Ishikawa (cell line): ENCODE results near the gene VGLL3.

Experiments
- CEBPB ChIP-seq: IDR thresholded peaks from 2 replicates; pipeline ENCODE4 v1.6.1; 2012
- CREB1 ChIP-seq: IDR thresholded peaks from 2 replicates; pipeline ENCODE4 v1.6.1; 2012; ENCODE audit warnings: low read depth
- MAX ChIP-seq: IDR thresholded peaks from 2 replicates; pipeline ENCODE4 v1.6.1; 2012
- RAD21 ChIP-seq: IDR thresholded peaks from 2 replicates; pipeline ENCODE4 v1.6.1; 2012; ENCODE audit warnings: low read depth
- REST ChIP-seq: IDR thresholded peaks from 2 replicates; pipeline ENCODE4 v1.6.1; 2012; ENCODE audit warnings: low read depth, mild to moderate bottlenecking
- TAF1 ChIP-seq: IDR thresholded peaks from 2 replicates; pipeline ENCODE4 v1.6.1; 2012; ENCODE audit warnings: low read depth, mild to moderate bottlenecking
- TCF12 ChIP-seq: IDR thresholded peaks from 2 replicates; pipeline ENCODE4 v1.6.1; 2012; ENCODE audit warnings: low read depth
- TF ChIP-seq, protein P1 (sequence below): IDR thresholded peaks from 2 replicates; pipeline ENCODE4 v1.6.1; 2012

- TF ChIP-seq TCF12 = no peak
- no peak for TF ChIP-seq MAX
- TF ChIP-seq RAD21 = no peak
- no peak for TF ChIP-seq CREB1
- TF ChIP-seq CEBPB = no peak
- TF ChIP-seq TAF1 = no peak
- TF ChIP-seq REST = no peak
- TF ChIP-seq, protein P1, sequence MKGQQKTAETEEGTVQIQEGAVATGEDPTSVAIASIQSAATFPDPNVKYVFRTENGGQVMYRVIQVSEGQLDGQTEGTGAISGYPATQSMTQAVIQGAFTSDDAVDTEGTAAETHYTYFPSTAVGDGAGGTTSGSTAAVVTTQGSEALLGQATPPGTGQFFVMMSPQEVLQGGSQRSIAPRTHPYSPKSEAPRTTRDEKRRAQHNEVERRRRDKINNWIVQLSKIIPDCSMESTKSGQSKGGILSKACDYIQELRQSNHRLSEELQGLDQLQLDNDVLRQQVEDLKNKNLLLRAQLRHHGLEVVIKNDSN = no peak
Observed at GRCh38 chr3:87036671-87037070, 45.7 kb upstream of the VGLL3 start.
